HG03135 (cell line): ENCODE data around the gene CHST4.
"Not testable (repeated sequence)": the region's sequence is repeated elsewhere in the genome, so short reads cannot be mapped to it uniquely, and the experiment has no call there.

Experiments
- ATAC-seq: cut with Tn5 transposase; IDR thresholded peaks from one replicate; pipeline ENCODE4 v1.9.1; 2021; ENCODE audit warnings: mild to moderate bottlenecking, moderate library complexity; ENCODE audit not compliant: unreplicated experiment

CHST4 gene

GRCh38 chr16:71526111-71526631 is at the start of gene CHST4:
Gene CHST4, plus strand, starts transcription at chr16:71526426. Its CDS starts 10,252 bp downstream, at chr16:71536678.
- no peak for ATAC-seq

- ATAC-seq, result no peak
These were observed 49.6 kb upstream of the CHST4 start for GRCh38 chr16:71476457-71477124.

GRCh38 chr16:71479420-71479819 is 46.8 kb upstream of the CHST4 start:
- ATAC-seq, result no peak

GRCh38 chr16:71480956-71481355 is 45.3 kb upstream of the CHST4 start:
- no peak for ATAC-seq

- no peak for ATAC-seq
These were observed 43.7 kb upstream of the CHST4 start for GRCh38 chr16:71482569-71482968.

GRCh38 chr16:71484006-71484893 is 42.0 kb upstream of the CHST4 start:
- ATAC-seq, result peak; percentile 92

- no peak for ATAC-seq
These were observed 37.1 kb upstream of the CHST4 start, which contains the start of gene ZNF19 for GRCh38 chr16:71489122-71489521. Gene ZNF19, minus strand, starts transcription at chr16:71489324. Its CDS starts 7,210 bp downstream, at chr16:71482114.

GRCh38 chr16:71490361-71490760 is 35.9 kb upstream of the CHST4 start:
- ATAC-seq, result no peak

GRCh38 chr16:71491054-71491453 is 35.2 kb upstream of the CHST4 start:
- no peak for ATAC-seq

GRCh38 chr16:71492786-71493185 is 33.4 kb upstream of the CHST4 start:
- ATAC-seq, result no peak

GRCh38 chr16:71493213-71493612 is 33.0 kb upstream of the CHST4 start:
- no peak for ATAC-seq

- ATAC-seq, result no peak
These were observed 28.2 kb upstream of the CHST4 start for GRCh38 chr16:71498031-71498430.

- ATAC-seq, result no peak
These were observed 26.4 kb upstream of the CHST4 start for GRCh38 chr16:71499775-71500364.

GRCh38 chr16:71500964-71501363 is 25.3 kb upstream of the CHST4 start:
- no peak for ATAC-seq

- ATAC-seq, result no peak
These were observed 24.7 kb upstream of the CHST4 start for GRCh38 chr16:71501547-71501946.

GRCh38 chr16:71504051-71504450 is 22.2 kb upstream of the CHST4 start:
- ATAC-seq, result not testable (repeated sequence)

- ATAC-seq, result no peak
These were observed 21.3 kb upstream of the CHST4 start for GRCh38 chr16:71504901-71505300.

- no peak for ATAC-seq
These were observed 19.2 kb upstream of the CHST4 start for GRCh38 chr16:71507061-71507460.

GRCh38 chr16:71513302-71513701 is 12.9 kb upstream of the CHST4 start:
- no peak for ATAC-seq

- no peak for ATAC-seq
These were observed 11.8 kb upstream of the CHST4 start for GRCh38 chr16:71514476-71514875.

GRCh38 chr16:71515026-71515425 is 11.2 kb upstream of the CHST4 start:
- ATAC-seq, result no peak
